Body of pancreas (tissue), 4 donors: ENCODE results near the gene ADAMTSL4. TPM values are rescaled to one million over a fixed set of nuclear protein-coding genes. Genes with fewer than 3 reads are reported as not detected.
A peak's percentile ranks its signal among the peaks of the same experiment; 100 is the strongest.
"Not testable (repeated sequence)": the region's sequence is repeated elsewhere in the genome, so short reads cannot be mapped to it uniquely, and the experiment has no call there.

Experiments used
- ATAC-seq: fragments of 150-250 bp; one replicate; pipeline ENCODE4 v1.9.1; 2016
- DNase-seq, 4 donors: peaks; one replicate each; pipeline ENCODE4 v3.0.0-alpha.2; 2019
- H3K27ac ChIP-seq, 4 donors: fragments of 200-600 bp; sonication (generic); 1 replicate in 3 of 4; 2 replicates in 1 of 4; pipeline versions ENCODE4 v1.5.1 to v1.6.1; 2016 to 2019; ENCODE audit warnings: mild to moderate bottlenecking in 1 of 4, mixed read lengths in 1 of 4, moderate library complexity in 1 of 4
- H3K27me3 ChIP-seq, 2 donors: fragments of 200-600 bp; sonication (generic); one replicate each; pipeline ENCODE4 v1.6.0; 2016; ENCODE audit warnings: mild to moderate bottlenecking in 1 of 2
- H3K36me3 ChIP-seq, 2 donors: fragments of 200-600 bp; sonication (generic); replicated peaks in 1 of 2; 2 replicates each; pipeline ENCODE4 v1.5.1; 2016; ENCODE audit warnings: low read depth in 2 of 2; ENCODE audit not compliant: insufficient read depth in 1 of 2
- H3K4me1 ChIP-seq: fragments of 200-600 bp; sonication (generic); one replicate; pipeline ENCODE4 v1.6.0; 2016
- H3K4me3 ChIP-seq, 2 donors: fragments of 200-600 bp; sonication (generic); 1 replicate in 1 of 2; 2 replicates in 1 of 2; pipeline ENCODE4 v1.5.1; 2016 to 2019
- H3K9me3 ChIP-seq, 3 donors: fragments of 200-600 bp; sonication (generic); 1 replicate in 2 of 3; 2 replicates in 1 of 3; pipeline ENCODE4 v1.5.1; 2016
- POLR2A ChIP-seq, 3 donors: fragments of 450-650 bp; IDR thresholded peaks; one replicate each; pipeline ENCODE4 v1.6.1; 2016; ENCODE audit warnings: antibody characterized with exemption in 3 of 3, mild to moderate bottlenecking in 2 of 3
- WGBS, 2 donors: methylation state at CpG; one replicate each; pipeline ENCODE4 v1.1.5; 2017; 5-methylcytosine and 5-hydroxymethylcytosine counted together
- intact Hi-C: fragments of 100-400 bp; cut with DNase I; formaldehyde crosslinking; loops from one replicate; pipeline ENCODE4 v1.15.1; 2023
- total RNA-seq, 2 donors: library from RNA; depleted of rRNA; stranded (reverse); fragments of >200 nt; gene quantifications; one replicate each; pipeline ENCODE4 v1.1.0, GENCODE V29; 2016
- TF ChIP-seq, protein P1 (sequence below), 7 experiments: fragments of 450-650 bp in 4 of 7; fragments of 200-600 bp in 3 of 7; sonication (generic) in 3 of 7; IDR thresholded peaks; one replicate each; pipeline ENCODE4 v1.5.1; 2016 to 2019; ENCODE audit warnings: antibody characterized with exemption in 7 of 7

ADAMTSL4 gene
- total RNA-seq, 2 donors from 2014 or later, result 4.7 to 7.6 TPM

DNA sequence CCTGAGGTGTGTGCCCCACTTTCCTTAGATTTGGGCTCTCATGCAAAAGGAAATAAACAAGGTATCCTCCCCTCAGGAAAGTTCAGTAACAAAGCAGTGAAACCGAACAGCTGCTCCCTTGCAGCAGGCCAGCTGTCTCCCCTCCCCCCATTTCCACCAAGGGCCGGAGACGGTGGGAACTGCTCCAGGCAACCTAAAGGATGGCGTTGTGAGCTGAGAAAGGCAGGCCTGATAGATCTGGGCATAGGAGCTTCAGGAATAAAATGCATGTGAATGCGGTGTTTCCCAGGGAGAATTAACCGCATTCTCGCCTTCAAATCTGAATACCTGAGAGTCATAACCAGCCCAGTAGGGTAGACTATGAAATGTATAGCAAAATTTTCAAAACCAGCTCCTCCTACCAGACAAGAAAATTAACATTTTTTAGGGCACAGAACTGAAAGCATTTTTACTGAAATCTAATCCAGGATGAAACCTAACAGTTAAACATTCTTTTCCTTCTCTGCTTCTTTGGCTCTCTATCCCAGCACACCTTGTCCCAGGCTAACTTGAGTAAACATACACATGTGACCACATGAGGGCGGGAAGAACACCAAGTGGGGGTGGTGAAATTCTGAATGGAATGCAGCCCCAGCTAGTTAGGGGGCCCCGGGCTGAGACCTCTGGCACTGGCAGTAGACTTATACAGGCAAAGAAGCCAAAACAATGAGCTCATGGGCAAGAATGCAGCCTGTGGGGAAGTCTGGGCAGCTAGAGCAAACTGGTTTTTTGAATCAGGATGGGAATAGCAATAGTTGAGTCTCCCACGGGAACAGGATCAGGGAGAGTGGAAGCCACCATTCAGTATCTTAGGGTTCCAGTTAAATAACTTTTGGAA lies 18.7 kb downstream of the ADAMTSL4 start:
- WGBS, 2 donors, result 1 to 2% methylated on average over 10 of the region's 10 CpGs
- H3K4me3 ChIP-seq, result no peak overlapping the region
- no peaks in the 10 kb centered on the region for H3K9me3 ChIP-seq
- peaks cover 95% of the 10 kb centered on the region for H3K4me1 ChIP-seq
- H3K36me3 ChIP-seq, result peaks cover 0 to 4% of the 10 kb centered on the region in 2 donors
- peak; percentile 94 to 98 (median 97) for DNase-seq
- TF ChIP-seq, protein P1, sequence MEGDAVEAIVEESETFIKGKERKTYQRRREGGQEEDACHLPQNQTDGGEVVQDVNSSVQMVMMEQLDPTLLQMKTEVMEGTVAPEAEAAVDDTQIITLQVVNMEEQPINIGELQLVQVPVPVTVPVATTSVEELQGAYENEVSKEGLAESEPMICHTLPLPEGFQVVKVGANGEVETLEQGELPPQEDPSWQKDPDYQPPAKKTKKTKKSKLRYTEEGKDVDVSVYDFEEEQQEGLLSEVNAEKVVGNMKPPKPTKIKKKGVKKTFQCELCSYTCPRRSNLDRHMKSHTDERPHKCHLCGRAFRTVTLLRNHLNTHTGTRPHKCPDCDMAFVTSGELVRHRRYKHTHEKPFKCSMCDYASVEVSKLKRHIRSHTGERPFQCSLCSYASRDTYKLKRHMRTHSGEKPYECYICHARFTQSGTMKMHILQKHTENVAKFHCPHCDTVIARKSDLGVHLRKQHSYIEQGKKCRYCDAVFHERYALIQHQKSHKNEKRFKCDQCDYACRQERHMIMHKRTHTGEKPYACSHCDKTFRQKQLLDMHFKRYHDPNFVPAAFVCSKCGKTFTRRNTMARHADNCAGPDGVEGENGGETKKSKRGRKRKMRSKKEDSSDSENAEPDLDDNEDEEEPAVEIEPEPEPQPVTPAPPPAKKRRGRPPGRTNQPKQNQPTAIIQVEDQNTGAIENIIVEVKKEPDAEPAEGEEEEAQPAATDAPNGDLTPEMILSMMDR (IDR thresholded peaks at IDR 0.05), result peak in 2 of 7 experiments; percentile 14 to 19
- TF ChIP-seq POLR2A (IDR thresholded peaks at IDR 0.05), result peak in 2 of 3 donors; percentile 60 to 65
- intact Hi-C loops, result no loop called here
- H3K27me3 ChIP-seq, result no peaks in the 10 kb centered on the region
- ATAC-seq, result peak; percentile 91
- H3K27ac ChIP-seq, result peak overlapping the region; percentile 97 to 100 (median 100)

DNA sequence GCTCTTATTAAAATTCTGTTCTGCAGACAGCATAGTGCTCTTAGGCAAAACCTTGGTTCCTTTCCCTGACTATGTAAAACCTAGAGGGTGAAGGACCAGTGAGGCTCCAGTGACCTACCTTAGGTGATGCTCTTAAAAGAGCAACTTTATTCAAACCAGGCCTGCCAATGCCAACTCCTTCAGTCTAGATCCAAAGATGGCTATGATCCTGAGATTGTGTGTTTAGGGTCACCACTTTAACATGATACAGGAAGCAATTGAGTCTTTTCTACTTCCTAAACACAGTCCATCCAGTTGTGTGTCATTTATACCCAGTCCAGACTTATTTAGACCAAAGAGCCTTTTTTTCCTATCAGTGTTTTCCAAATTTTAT lies 19.4 kb downstream of the ADAMTSL4 start:
- Histone ChIP-seq H3K4me3 (no peak overlapping the region), H3K27me3 (no peaks in the 10 kb centered on the region), H3K27ac (peak overlapping the region; percentile 97 to 100 (median 100)), H3K9me3 (no peaks in the 10 kb centered on the region), H3K36me3 (peaks cover 6 to 7% of the 10 kb centered on the region in 2 donors), H3K4me1 (peaks cover 95% of the 10 kb centered on the region)
- no peak for DNase-seq
- no peak for TF ChIP-seq POLR2A (IDR thresholded peaks at IDR 0.05)
- TF ChIP-seq, protein P1 (IDR thresholded peaks at IDR 0.05), result no peak
- intact Hi-C loops, result no loop called here
- peak; percentile 1 for ATAC-seq

DNA sequence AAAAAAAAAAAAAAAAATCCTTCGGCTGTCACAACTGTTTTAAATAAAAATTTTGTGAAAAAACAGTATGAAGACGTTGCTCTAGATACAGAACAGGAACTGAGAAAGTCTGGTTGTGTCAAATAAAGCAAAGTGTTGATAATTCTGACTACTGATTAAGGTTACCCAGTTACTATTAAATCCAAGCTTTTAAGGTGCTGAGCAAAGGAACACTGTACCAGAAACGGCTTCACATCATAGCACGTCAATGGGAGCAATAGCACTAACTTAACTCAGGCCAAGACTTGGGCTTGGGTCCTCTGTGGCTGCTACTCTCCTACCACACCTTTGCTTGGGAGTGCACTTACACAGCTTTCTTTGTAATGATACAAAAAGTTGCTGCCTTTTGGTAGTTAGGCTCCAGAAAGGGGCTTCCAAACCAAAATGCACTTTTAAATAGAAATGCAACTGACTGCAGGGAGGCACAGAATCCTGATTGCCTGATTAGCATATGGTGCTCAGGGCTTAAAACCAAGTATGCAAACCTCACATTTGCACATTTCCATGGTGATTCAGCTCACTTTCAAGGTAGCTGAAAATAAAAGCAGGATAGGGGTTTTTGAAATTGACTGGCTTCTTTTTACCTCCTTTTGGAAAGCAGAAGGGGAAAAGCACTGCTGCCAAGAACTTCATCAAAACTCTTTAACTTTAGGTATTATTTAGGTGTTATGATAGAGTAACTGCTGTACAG lies 23.9 kb downstream of the ADAMTSL4 start:
- intact Hi-C loops, result no loop called here
- peaks cover 77% of the 10 kb centered on the region for H3K4me1 ChIP-seq
- DNase-seq (no peak), ATAC-seq (no peak)
- peaks cover 8 to 14% of the 10 kb centered on the region in 2 donors for H3K36me3 ChIP-seq
- H3K4me3 ChIP-seq, result no peak overlapping the region
- TF ChIP-seq, protein P1 (IDR thresholded peaks at IDR 0.05), result no peak
- TF ChIP-seq POLR2A (IDR thresholded peaks at IDR 0.05), result no peak
- H3K9me3 ChIP-seq, result no peaks in the 10 kb centered on the region
- WGBS, 2 donors, result 23 to 35% methylated on average over 4 of the region's 4 CpGs
- H3K27me3 ChIP-seq, result no peaks in the 10 kb centered on the region
- peak overlapping the region; percentile 41 to 100 (median 98) for H3K27ac ChIP-seq

DNA sequence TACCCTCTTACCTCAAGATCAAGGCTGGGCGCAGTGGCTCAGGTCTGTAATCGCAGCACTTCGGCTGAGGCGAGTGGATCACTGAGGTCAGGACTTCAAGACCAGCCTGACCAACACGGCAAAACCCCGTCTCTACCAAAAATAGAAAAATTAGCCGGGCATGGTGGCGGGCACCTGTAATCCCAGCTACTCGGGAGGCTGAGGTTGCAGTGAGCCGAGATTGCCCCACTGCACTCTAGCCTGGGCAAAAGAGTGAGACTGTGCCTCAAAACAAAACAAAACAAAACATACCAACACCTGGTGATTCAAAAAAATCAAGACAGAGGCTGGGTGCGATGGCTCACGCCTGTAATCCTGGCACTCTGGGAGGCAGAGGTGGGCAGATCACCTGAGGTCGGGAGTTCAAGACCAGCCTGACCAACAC lies 24.5 kb downstream of the ADAMTSL4 start:
- TF ChIP-seq POLR2A (IDR thresholded peaks at IDR 0.05), result peak in 2 of 3 donors; percentile 34 to 56
- Histone ChIP-seq H3K36me3 (peaks cover 8 to 14% of the 10 kb centered on the region in 2 donors), H3K4me1 (peaks cover 73% of the 10 kb centered on the region), H3K27ac (peak overlapping the region; percentile 41 to 100 (median 98))
- H3K9me3 ChIP-seq, DNase-seq, H3K4me3 ChIP-seq, intact Hi-C loops, H3K27me3 ChIP-seq, ATAC-seq: not testable (repeated sequence)
- 74 to 79% methylated on average over 13 of the region's 13 CpGs for WGBS, 2 donors
